ENCODE measurements around the gene LRP4. TPM values are rescaled to one million over a fixed set of nuclear protein-coding genes. Genes with fewer than 3 reads are reported as not detected.

Gene LRP4
- total and polyA plus RNA-seq, 2 of the 13 experiments (the other 11 are each of a cell fraction or from before 2014, with no cell fraction given): 4.7 to 13.3 TPM

GRCh38 chr11:46865340-46865739 lies 53.0 kb downstream of the LRP4 start (continued):
- TF ChIP-seq ZNF609 (CRISPR knock-in tag; IDR thresholded peaks at IDR 0.05; ENCODE audit: borderline replicate concordance): no peak
- no peak for TF ChIP-seq SP4 (CRISPR knock-in tag; IDR thresholded peaks at IDR 0.05)
- no peak for TF ChIP-seq ZSCAN29 (CRISPR knock-in tag; conservative IDR thresholded peaks at IDR 0.05)
- TF ChIP-seq CHCHD3 (CRISPR knock-in tag; IDR thresholded peaks at IDR 0.05): no peak
- no peak for TF ChIP-seq SCMH1 (CRISPR knock-in tag; IDR thresholded peaks at IDR 0.05; ENCODE audit: borderline replicate concordance)
- TF ChIP-seq ATF5 (CRISPR knock-in tag; IDR thresholded peaks at IDR 0.05; ENCODE audit: low read depth): no peak
- TF ChIP-seq CHD4 (IDR thresholded peaks at IDR 0.05; ENCODE audit: borderline replicate concordance, low read length): no peak
- TF ChIP-seq GMEB1 (CRISPR knock-in tag; IDR thresholded peaks at IDR 0.05; ENCODE audit: borderline replicate concordance): no peak
- no peak for TF ChIP-seq RBAK (CRISPR knock-in tag; IDR thresholded peaks at IDR 0.05)
- no peak for TF ChIP-seq FOXC1 (CRISPR knock-in tag; IDR thresholded peaks at IDR 0.05; ENCODE audit: borderline replicate concordance)
- no peak for TF ChIP-seq REST (IDR thresholded peaks at IDR 0.05; ENCODE audit: borderline replicate concordance in 1 of 2, low read depth in 1 of 2, low read length in 2 of 2)
- no peak for TF ChIP-seq HINFP (CRISPR knock-in tag; IDR thresholded peaks at IDR 0.05; ENCODE audit: low read depth)

Measured in HepG2 (cell line).